HEK293T (cell line): Measurements from ENCODE around the gene LSMEM2.

Experiments used
- BHLHE40 ChIP-seq: fragments of 450-650 bp; IDR thresholded peaks from 2 replicates; pipeline ENCODE4 v1.6.1; 2016; ENCODE audit warnings: mild to moderate bottlenecking, moderate library complexity, borderline replicate concordance
- CTBP1 ChIP-seq: fragments of 450-650 bp; IDR thresholded peaks from 2 replicates; pipeline ENCODE4 v1.6.1; 2016; ENCODE audit warnings: borderline replicate concordance
- ELF4 ChIP-seq: fragments of 450-650 bp; IDR thresholded peaks from 2 replicates; pipeline ENCODE4 v1.6.1; 2017; ENCODE audit warnings: antibody characterized with exemption
- FOXA1 ChIP-seq: fragments of 450-650 bp; IDR thresholded peaks from 2 replicates; pipeline ENCODE4 v1.6.1; 2016; ENCODE audit warnings: mild to moderate bottlenecking
- FOXK2 ChIP-seq: fragments of 450-650 bp; IDR thresholded peaks from 2 replicates; pipeline ENCODE4 v1.6.1; 2016; ENCODE audit warnings: mild to moderate bottlenecking
- FOXM1 ChIP-seq: fragments of 450-650 bp; IDR thresholded peaks from 2 replicates; pipeline ENCODE4 v1.6.1; 2017; ENCODE audit warnings: mild to moderate bottlenecking, borderline replicate concordance
- HDGF ChIP-seq: fragments of 450-650 bp; IDR thresholded peaks from 2 replicates; pipeline ENCODE4 v1.6.1; 2017; ENCODE audit warnings: antibody characterized with exemption, borderline replicate concordance
- L3MBTL2 ChIP-seq: fragments of 450-650 bp; conservative IDR thresholded peaks from 2 replicates; pipeline ENCODE4 v1.6.1; 2016; ENCODE audit warnings: mild to moderate bottlenecking
- LEF1 ChIP-seq: fragments of 450-650 bp; IDR thresholded peaks from 2 replicates; pipeline ENCODE4 v1.6.1; 2017; ENCODE audit warnings: mild to moderate bottlenecking, borderline replicate concordance
- SP1 ChIP-seq: fragments of 450-650 bp; IDR thresholded peaks from 2 replicates; pipeline ENCODE4 v1.6.1; 2017
- SUZ12 ChIP-seq: fragments of 450-650 bp; IDR thresholded peaks from 2 replicates; pipeline ENCODE4 v1.6.1; 2016; ENCODE audit warnings: mild to moderate bottlenecking
- TARDBP ChIP-seq: fragments of 450-650 bp; IDR thresholded peaks from 2 replicates; pipeline ENCODE4 v1.6.1; 2016
- ZNF384 ChIP-seq: fragments of 450-650 bp; IDR thresholded peaks from 2 replicates; pipeline ENCODE4 v1.6.1; 2016

GRCh38 chr3:50232303-50232702 lies 46.6 kb upstream of the LSMEM2 start:
- TF ChIP-seq BHLHE40 = no peak
- TF ChIP-seq FOXA1 = no peak
- no peak for TF ChIP-seq ZNF384
- TF ChIP-seq FOXM1 = no peak
- TF ChIP-seq CTBP1 = no peak
- no peak for TF ChIP-seq HDGF
- no peak for TF ChIP-seq ELF4
- no peak for TF ChIP-seq TARDBP
- no peak for TF ChIP-seq LEF1
- TF ChIP-seq SUZ12 = no peak
- no peak for TF ChIP-seq SP1
- no peak for TF ChIP-seq FOXK2
- TF ChIP-seq L3MBTL2 = no peak
